ENCODE measurements around the gene NOP16.

GRCh38 chr5:176412517-176413254, 24.3 kb upstream of the NOP16 start:
- TF ChIP-seq, protein P1, sequence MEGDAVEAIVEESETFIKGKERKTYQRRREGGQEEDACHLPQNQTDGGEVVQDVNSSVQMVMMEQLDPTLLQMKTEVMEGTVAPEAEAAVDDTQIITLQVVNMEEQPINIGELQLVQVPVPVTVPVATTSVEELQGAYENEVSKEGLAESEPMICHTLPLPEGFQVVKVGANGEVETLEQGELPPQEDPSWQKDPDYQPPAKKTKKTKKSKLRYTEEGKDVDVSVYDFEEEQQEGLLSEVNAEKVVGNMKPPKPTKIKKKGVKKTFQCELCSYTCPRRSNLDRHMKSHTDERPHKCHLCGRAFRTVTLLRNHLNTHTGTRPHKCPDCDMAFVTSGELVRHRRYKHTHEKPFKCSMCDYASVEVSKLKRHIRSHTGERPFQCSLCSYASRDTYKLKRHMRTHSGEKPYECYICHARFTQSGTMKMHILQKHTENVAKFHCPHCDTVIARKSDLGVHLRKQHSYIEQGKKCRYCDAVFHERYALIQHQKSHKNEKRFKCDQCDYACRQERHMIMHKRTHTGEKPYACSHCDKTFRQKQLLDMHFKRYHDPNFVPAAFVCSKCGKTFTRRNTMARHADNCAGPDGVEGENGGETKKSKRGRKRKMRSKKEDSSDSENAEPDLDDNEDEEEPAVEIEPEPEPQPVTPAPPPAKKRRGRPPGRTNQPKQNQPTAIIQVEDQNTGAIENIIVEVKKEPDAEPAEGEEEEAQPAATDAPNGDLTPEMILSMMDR (conservative IDR thresholded peaks at IDR 0.05 in 1 of 2, IDR thresholded peaks at IDR 0.05 in 1 of 2; ENCODE audit: extremely low read depth in 1 of 2, insufficient read depth in 1 of 2, low read depth in 1 of 2, low read length in 2 of 2): no peak
- TF ChIP-seq EZH2 (IDR thresholded peaks at IDR 0.05; ENCODE audit: borderline replicate concordance, low read length): no peak

All from mammary epithelial cell (primary cell).